Stomach (tissue), 9 donors: ENCODE results near the gene MCM8. TPM values are rescaled to one million over a fixed set of nuclear protein-coding genes. Genes with fewer than 3 reads are reported as not detected.

Source experiments
- DNase-seq, 2 donors: peaks; one replicate each; pipeline versions ENCODE4 v3.0.0 to v3.0.0-alpha.2; 2013 to 2019
- H3K27ac ChIP-seq, 5 donors: fragments of 200-600 bp in 4 of 5; sonication (generic) in 4 of 5; one replicate each; pipeline ENCODE4 v1.5.1; 2013 to 2019; ENCODE audit warnings: mild to moderate bottlenecking in 1 of 5, moderate library complexity in 1 of 5
- H3K27me3 ChIP-seq, 3 donors: fragments of 200-600 bp; sonication (generic); one replicate each; pipeline ENCODE4 v1.5.1; 2017 to 2019; ENCODE audit warnings: mixed run types in 1 of 3
- H3K36me3 ChIP-seq, 4 donors: fragments of 200-600 bp; sonication (generic); 1 replicate in 3 of 4; 2 replicates in 1 of 4; pipeline ENCODE4 v1.5.1; 2016 to 2019
- H3K4me1 ChIP-seq, 4 donors: fragments of 200-600 bp; sonication (generic); one replicate each; pipeline ENCODE4 v1.5.1; 2016 to 2019
- H3K4me3 ChIP-seq, 4 donors: fragments of 200-600 bp; sonication (generic) in 3 of 4; one replicate each; pipeline ENCODE4 v1.5.1; 2016 to 2019; ENCODE audit warnings: mild to moderate bottlenecking in 1 of 4
- H3K9me3 ChIP-seq, 4 donors: fragments of 200-600 bp; sonication (generic); one replicate each; pipeline ENCODE4 v1.5.1; 2016 to 2019
- EP300 ChIP-seq: sonication (generic); formaldehyde crosslinking; IDR thresholded peaks from one replicate; pipeline ENCODE4 v1.6.1; 2017; ENCODE audit warnings: antibody characterized with exemption
- POLR2A ChIP-seq, 4 donors: fragments of 450-650 bp; IDR thresholded peaks; one replicate each; pipeline ENCODE4 v1.6.1; 2016; ENCODE audit warnings: antibody characterized with exemption in 4 of 4, control low read depth in 2 of 4, mild to moderate bottlenecking in 1 of 4, moderate library complexity in 1 of 4
- POLR2AphosphoS5 ChIP-seq, 3 donors: sonication (generic); formaldehyde crosslinking; IDR thresholded peaks; one replicate each; pipeline ENCODE4 v1.6.1; 2016; ENCODE audit warnings: antibody characterized with exemption in 3 of 3
- WGBS, 5 donors: extraction: QIAGEN DNeasy Blood & Tissue Kit in 3 of 5; methylation state at CpG; one replicate each; pipeline versions ENCODE4 v1.1.5 to v1.1.7; 2013 to 2018; 5-methylcytosine and 5-hydroxymethylcytosine counted together
- intact Hi-C: fragments of 100-400 bp; cut with DNase I; formaldehyde crosslinking; loops from one replicate; pipeline ENCODE4 v1.15.1; 2023; ENCODE audit warnings: low total_unique reads
- polyA plus RNA-seq, 3 donors: library from polyadenylated mRNA; stranded (reverse); fragments of 200-250 nt; gene quantifications; one replicate each; pipeline ENCODE4 v1.2.3, GENCODE V29; 2013
- small RNA-seq, 4 donors: library from RNA; depleted of rRNA; stranded (forward); fragments of <200 nt; gene quantifications; one replicate each; pipeline ENCODE3, GENCODE V24; 2016
- total RNA-seq, 5 donors: library from RNA; depleted of rRNA; stranded (reverse); fragments of >200 nt; gene quantifications; one replicate each; pipeline versions ENCODE4 v1.1.0 to v1.2.3, GENCODE V29; 2014 to 2016
- TF ChIP-seq, protein P1 (sequence below), 7 experiments: fragments of 450-650 bp in 4 of 7; fragments of 200-600 bp in 3 of 7; sonication (generic) in 3 of 7; IDR thresholded peaks; one replicate each; pipeline ENCODE4 v1.5.1; 2016 to 2019; ENCODE audit warnings: antibody characterized with exemption in 7 of 7, control low read depth in 2 of 7, mild to moderate bottlenecking in 1 of 7
- donor health status: healthy with polysubstance abuse.
- donor health status: Bipolar disorder and iron deficiency.
- donor health status: healthy.

The MCM8 gene
- total and polyA plus RNA-seq, 8 donors, result 2.1 to 39.3 (median 3.6) TPM

GRCh38 chr20:6044115-6044514 is 93.7 kb downstream of the MCM8 start:
- intact Hi-C loops, result no loop called here

DNA sequence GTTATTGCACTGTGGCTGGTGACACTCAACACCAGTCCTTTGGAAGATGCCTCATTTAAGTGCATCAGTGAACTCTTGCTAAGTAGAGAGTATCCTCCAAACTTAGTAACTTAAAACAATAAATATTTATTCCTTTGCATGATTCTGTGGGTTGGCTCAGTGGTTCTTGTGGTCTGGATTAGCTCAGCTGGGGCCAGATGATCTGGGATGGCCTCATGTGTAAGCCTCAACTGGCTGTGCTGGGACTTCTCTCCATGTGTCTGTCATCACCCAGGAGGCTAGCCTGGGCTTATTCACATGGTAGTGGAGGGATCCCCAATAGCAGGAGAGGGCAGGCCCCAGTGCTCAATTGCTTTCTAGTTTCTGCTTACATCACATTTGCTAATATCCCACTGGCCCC is 95.1 kb downstream of the MCM8 start:
- no peak for TF ChIP-seq EP300
- no peak for TF ChIP-seq POLR2A (IDR thresholded peaks at IDR 0.05)
- TF ChIP-seq, protein P1, sequence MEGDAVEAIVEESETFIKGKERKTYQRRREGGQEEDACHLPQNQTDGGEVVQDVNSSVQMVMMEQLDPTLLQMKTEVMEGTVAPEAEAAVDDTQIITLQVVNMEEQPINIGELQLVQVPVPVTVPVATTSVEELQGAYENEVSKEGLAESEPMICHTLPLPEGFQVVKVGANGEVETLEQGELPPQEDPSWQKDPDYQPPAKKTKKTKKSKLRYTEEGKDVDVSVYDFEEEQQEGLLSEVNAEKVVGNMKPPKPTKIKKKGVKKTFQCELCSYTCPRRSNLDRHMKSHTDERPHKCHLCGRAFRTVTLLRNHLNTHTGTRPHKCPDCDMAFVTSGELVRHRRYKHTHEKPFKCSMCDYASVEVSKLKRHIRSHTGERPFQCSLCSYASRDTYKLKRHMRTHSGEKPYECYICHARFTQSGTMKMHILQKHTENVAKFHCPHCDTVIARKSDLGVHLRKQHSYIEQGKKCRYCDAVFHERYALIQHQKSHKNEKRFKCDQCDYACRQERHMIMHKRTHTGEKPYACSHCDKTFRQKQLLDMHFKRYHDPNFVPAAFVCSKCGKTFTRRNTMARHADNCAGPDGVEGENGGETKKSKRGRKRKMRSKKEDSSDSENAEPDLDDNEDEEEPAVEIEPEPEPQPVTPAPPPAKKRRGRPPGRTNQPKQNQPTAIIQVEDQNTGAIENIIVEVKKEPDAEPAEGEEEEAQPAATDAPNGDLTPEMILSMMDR (IDR thresholded peaks at IDR 0.05), result no peak
- TF ChIP-seq POLR2AphosphoS5 (IDR thresholded peaks at IDR 0.05), result no peak
- intact Hi-C loops, result no loop called here
- no peak for DNase-seq
- Histone ChIP-seq H3K4me3 (no peak overlapping the region), H3K9me3 (no peaks in the 10 kb centered on the region), H3K36me3 (peaks cover 17 to 25% (median 20%) of the 10 kb centered on the region in 4 donors), H3K27me3 (peaks cover 0 to 2% (median 0%) of the 10 kb centered on the region in 3 donors), H3K4me1 (no peaks in the 10 kb centered on the region), H3K27ac (no peak overlapping the region)

More at GRCh38 chr20:6044115-6044514, 93.7 kb downstream of the MCM8 start:
- Histone ChIP-seq H3K27ac (no peak overlapping the region), H3K4me3 (no peak overlapping the region), H3K9me3 (no peaks in the 10 kb centered on the region), H3K27me3 (no peaks in the 10 kb centered on the region), H3K4me1 (no peaks in the 10 kb centered on the region), H3K36me3 (peaks cover 18 to 40% (median 34%) of the 10 kb centered on the region in 4 donors)
- TF ChIP-seq POLR2A (IDR thresholded peaks at IDR 0.05) (no peak), POLR2AphosphoS5 (IDR thresholded peaks at IDR 0.05) (no peak), EP300 (no peak)
- TF ChIP-seq, protein P1 (IDR thresholded peaks at IDR 0.05), result no peak
- 80 to 100% (median 82%) methylated on average over 2 of the region's 2 CpGs for WGBS, 5 donors
- no peak for DNase-seq

DNA sequence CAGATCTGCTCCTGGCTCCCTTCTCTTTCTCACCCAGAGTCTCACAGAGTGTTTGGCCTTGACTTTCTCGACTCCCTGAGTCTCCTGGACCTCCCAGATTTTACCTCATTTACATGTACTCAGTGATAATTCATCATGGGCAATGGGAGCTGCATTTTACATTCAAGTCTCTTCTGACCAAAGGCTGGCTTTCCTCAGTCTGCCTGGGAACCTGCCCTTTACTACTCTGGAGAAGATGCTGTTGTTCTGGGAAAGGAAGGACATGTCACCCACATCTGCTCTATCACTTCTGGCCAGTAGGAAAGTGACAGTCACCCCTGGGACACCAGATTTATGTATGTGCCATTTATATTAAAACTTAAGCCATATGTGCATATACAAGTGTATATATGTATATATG is 96.0 kb downstream of the MCM8 start:
- Histone ChIP-seq H3K9me3 (no peaks in the 10 kb centered on the region), H3K27ac (no peak overlapping the region), H3K27me3 (peaks cover 0 to 11% (median 0%) of the 10 kb centered on the region in 3 donors), H3K4me3 (no peak overlapping the region), H3K4me1 (peaks cover 0 to 8% (median 2%) of the 10 kb centered on the region in 4 donors), H3K36me3 (peaks cover 9 to 16% (median 11%) of the 10 kb centered on the region in 4 donors)
- TF ChIP-seq EP300 (no peak), POLR2A (IDR thresholded peaks at IDR 0.05) (no peak), POLR2AphosphoS5 (IDR thresholded peaks at IDR 0.05) (no peak)
- TF ChIP-seq, protein P1 (IDR thresholded peaks at IDR 0.05), result no peak
- intact Hi-C loops, result no loop called here
- WGBS, 5 donors, result 47 to 67% (median 50%) methylated on average over 1 of the region's 1 CpG
- DNase-seq, result no peak

GRCh38 chr20:6048391-6048790 is 97.9 kb downstream of the MCM8 start:
- TF ChIP-seq EP300, result no peak
- TF ChIP-seq, protein P1 (IDR thresholded peaks at IDR 0.05), result no peak
- TF ChIP-seq POLR2A (IDR thresholded peaks at IDR 0.05), result no peak
- TF ChIP-seq POLR2AphosphoS5 (IDR thresholded peaks at IDR 0.05), result no peak

More at GRCh38 chr20:6048391-6048790, 97.9 kb downstream of the MCM8 start:
- H3K27me3 ChIP-seq, result peaks cover 0 to 31% (median 12%) of the 10 kb centered on the region in 3 donors
- no peak overlapping the region for H3K27ac ChIP-seq
- H3K36me3 ChIP-seq, result no peaks in the 10 kb centered on the region
- DNase-seq, result no peak
- 74 to 95% (median 85%) methylated on average over 3 of the region's 3 CpGs for WGBS, 5 donors
- intact Hi-C loops, result no loop called here
- no peak overlapping the region for H3K4me3 ChIP-seq
- peaks cover 11 to 27% (median 17%) of the 10 kb centered on the region in 4 donors for H3K4me1 ChIP-seq
- H3K9me3 ChIP-seq, result no peaks in the 10 kb centered on the region

Small RNAs within 50 kb of the gene (small RNA-seq; reads per million reads assigned to genes)
- gene RF00019, result 0 reads per million in 4 donors
- gene RN7SL498P, result 0 reads per million in 4 donors

Other genes starting within 250 kb of the MCM8 start
- gene SHLD1, start 200.3 kb upstream of the MCM8 start, total RNA-seq, result 1 to 10 TPM in 4 of 5 donors, not detected in 1; 1.3 to 3.5 (median 2.4) TPM
- gene SHLD1, start 200.3 kb upstream of the MCM8 start, polyA plus RNA-seq, result 10 to 100 TPM in 1 of 3 donors, 1 to 10 TPM in 2; 7.6 to 10.5 (median 8.1) TPM
- gene CHGB, start 39.1 kb upstream of the MCM8 start, total RNA-seq, result 1 to 10 TPM in 2 of 5 donors, not detected in 3; 3.5 to 6.4 TPM
- 1 to 10 TPM; 1.1 to 3.7 (median 3.6) TPM for gene CHGB, start 39.1 kb upstream of the MCM8 start, polyA plus RNA-seq
- 10 to 100 TPM in 2 of 5 donors, 1 to 10 TPM in 3; 2.9 to 10.9 (median 8.3) TPM for gene TRMT6, start 119 bp upstream of the MCM8 start, total RNA-seq
- 1 to 10 TPM; 6.2 to 8.4 (median 7.0) TPM for gene TRMT6, start 119 bp upstream of the MCM8 start, polyA plus RNA-seq
- 100 to 1,000 TPM in 2 of 5 donors, 10 to 100 TPM in 3; 45.5 to 228 (median 83.9) TPM for gene CRLS1, start 55.5 kb downstream of the MCM8 start, total RNA-seq
- gene CRLS1, start 55.5 kb downstream of the MCM8 start, polyA plus RNA-seq, result 10 to 100 TPM; 60.9 to 81.1 (median 76.5) TPM
- 1 to 10 TPM in 2 of 5 donors, not detected in 3; 1.1 to 2.9 TPM for gene LRRN4, start 103.4 kb downstream of the MCM8 start, total RNA-seq
- under 1 TPM in 1 of 3 donors, not detected in 2; 0.19 TPM for gene LRRN4, start 103.4 kb downstream of the MCM8 start, polyA plus RNA-seq
- 10 to 100 TPM in 3 of 5 donors, under 1 TPM in 2; 0.45 to 14.5 (median 11.9) TPM for gene FERMT1, start 172.4 kb downstream of the MCM8 start, total RNA-seq
- 1 to 10 TPM; 2.7 to 8.2 (median 7.6) TPM for gene FERMT1, start 172.4 kb downstream of the MCM8 start, polyA plus RNA-seq